NB4 (cell line): Measurements from ENCODE around the gene FNIP2.
"Not testable (repeated sequence)": the region's sequence is repeated elsewhere in the genome, so short reads cannot be mapped to it uniquely, and the experiment has no call there.

Experiments
- DNase-seq: peaks from one replicate; pipeline ENCODE4 v3.0.0; 2010; ENCODE audit warnings: low read depth
- H3K4me3 ChIP-seq: one replicate; pipeline ENCODE4 v1.5.1; 2011; ENCODE audit warnings: mild to moderate bottlenecking, low read depth, low read length, moderate library complexity
- CTCF ChIP-seq: IDR thresholded peaks from one replicate; pipeline ENCODE4 v1.5.1; 2012; ENCODE audit warnings: low read depth, low read length
- MAX ChIP-seq: IDR thresholded peaks from 2 replicates; pipeline ENCODE4 v1.6.1; 2011; ENCODE audit warnings: low read depth, low read length
- MYC ChIP-seq: IDR thresholded peaks from 2 replicates; pipeline ENCODE4 v1.6.1; 2011; ENCODE audit warnings: low read depth, low read length
- POLR2A ChIP-seq: IDR thresholded peaks from 2 replicates; pipeline ENCODE4 v1.6.1; 2011; ENCODE audit warnings: mild to moderate bottlenecking; ENCODE audit not compliant: insufficient read length; ENCODE audit errors: extremely low read depth

Gene FNIP2

GRCh38 chr4:158788516-158788915, 19.7 kb downstream of the FNIP2 start:
- no peak overlapping the region for H3K4me3 ChIP-seq
- no peak for TF ChIP-seq POLR2A
- TF ChIP-seq CTCF = no peak
- no peak for TF ChIP-seq MYC
- no peak for TF ChIP-seq MAX
- DNase-seq = no peak

GRCh38 chr4:158789853-158790252, 21.0 kb downstream of the FNIP2 start:
- TF ChIP-seq CTCF (no peak), MYC (no peak), MAX (no peak), POLR2A (no peak)
- no peak overlapping the region for H3K4me3 ChIP-seq

DNA sequence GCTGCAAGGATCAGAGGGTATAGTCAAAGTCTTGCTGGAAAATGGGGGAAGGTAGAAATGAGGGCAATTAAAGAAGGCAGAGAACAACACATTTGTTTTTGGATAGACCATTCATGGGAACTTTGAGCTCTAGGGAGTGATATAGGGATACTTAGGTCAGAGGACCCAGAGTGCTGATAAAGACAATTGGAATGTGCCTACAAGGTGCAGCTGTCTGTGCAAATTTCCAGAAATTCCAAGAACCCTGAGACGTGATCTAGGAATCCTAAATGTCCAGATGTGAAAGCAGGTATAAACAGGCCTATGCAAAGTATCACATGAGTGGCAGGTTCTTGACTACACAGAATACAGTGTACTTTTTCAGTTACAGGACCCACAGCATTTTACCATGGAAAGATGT, 24.2 kb downstream of the FNIP2 start:
- no peak for TF ChIP-seq MAX
- TF ChIP-seq MYC = no peak
- DNase-seq = no peak
- no peak overlapping the region for H3K4me3 ChIP-seq

More at GRCh38 chr4:158789853-158790252, 21.0 kb downstream of the FNIP2 start:
- no peak for DNase-seq

GRCh38 chr4:158793430-158793829, 24.6 kb downstream of the FNIP2 start:
- not testable (repeated sequence) for DNase-seq, H3K4me3 ChIP-seq

DNA sequence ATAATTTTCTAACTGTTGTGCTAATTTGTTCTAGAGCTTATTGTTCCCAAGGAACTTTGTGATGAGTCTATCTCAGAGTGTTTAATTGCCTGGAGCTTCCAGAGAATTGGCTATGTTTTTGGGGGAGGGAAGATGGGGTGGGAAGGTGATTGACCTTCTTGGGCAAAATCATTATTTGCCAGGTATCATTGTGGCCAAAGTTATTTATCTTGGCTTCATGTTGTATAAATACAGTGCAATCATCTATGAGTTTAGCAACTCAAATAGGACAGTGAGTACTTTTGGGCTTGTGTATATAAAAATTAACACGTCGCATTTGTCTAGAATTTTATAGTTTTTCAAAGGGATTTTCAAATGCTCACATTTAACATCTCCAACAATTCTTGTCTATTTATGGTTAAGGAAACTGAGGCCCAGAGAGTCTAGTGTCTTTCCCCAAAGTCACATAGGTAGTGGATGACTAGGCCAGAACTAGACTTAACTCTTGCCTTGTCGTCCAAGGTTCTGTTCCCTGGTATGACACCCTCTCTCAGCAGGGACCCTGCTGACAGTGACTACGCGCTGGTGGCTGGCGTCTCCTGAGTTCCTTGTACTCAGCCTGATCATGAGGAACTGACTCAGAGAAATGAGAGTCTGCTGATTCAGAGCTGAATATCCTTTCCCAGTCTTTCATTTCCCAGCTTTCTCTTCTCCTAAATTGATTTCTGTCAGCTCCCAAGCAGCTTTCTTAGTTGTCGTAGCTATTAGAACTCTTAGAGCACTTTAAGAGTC, 27.7 kb downstream of the FNIP2 start:
- no peak for TF ChIP-seq MYC
- no peak for TF ChIP-seq POLR2A
- TF ChIP-seq MAX = no peak
- TF ChIP-seq CTCF = no peak
- no peak for DNase-seq
- H3K4me3 ChIP-seq = no peak overlapping the region

DNA sequence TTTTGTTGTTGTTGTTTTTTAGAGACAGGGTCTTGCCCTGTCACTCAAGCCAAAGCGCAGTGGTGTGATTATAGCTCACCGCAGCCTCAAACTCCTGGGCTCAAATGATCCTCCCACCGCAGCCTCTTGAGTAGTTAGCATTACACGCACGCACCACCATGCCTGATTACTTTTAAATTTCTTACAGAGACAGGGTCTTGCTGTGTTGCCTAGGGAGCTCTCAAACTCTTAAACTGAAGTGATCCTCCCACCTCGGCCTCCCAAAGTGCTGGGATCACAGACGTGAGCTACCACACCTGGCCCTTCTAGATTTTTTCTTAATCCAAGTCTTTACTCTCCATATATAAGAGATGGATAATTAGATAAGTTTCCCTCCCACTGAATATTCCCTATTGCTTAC, 29.2 kb downstream of the FNIP2 start:
- DNase-seq = no peak
- TF ChIP-seq MYC (no peak), CTCF (no peak), POLR2A (no peak)
- H3K4me3 ChIP-seq = no peak overlapping the region

GRCh38 chr4:158799013-158799770, 30.4 kb downstream of the FNIP2 start:
- DNase-seq = no peak
- H3K4me3 ChIP-seq = no peak overlapping the region

More at GRCh38 chr4:158799013-158799770, 30.4 kb downstream of the FNIP2 start:
- TF ChIP-seq MYC = no peak
